Natural killer cell (primary cell): Measurements from ENCODE around the gene ABI3. TPM values are rescaled to one million over a fixed set of nuclear protein-coding genes. Genes with fewer than 3 reads are reported as not detected.

Experiments used
- ATAC-seq, 3 donors: fragments of 150-1000 bp in 2 of 3; fragments of 200-7000 bp in 1 of 3; cut with Tn5 transposase; 1 replicate in 1 of 3; 2 replicates in 2 of 3; pipeline ENCODE4 v1.10.0; 2021; ENCODE audit warnings: mild to moderate bottlenecking in 2 of 3, moderate library complexity in 2 of 3
- DNase-seq, 2 donors: peaks; one replicate each; pipeline versions ENCODE4 v3.0.0 to v3.0.0-alpha.2; 2013 to 2021; ENCODE audit warnings: mixed read lengths in 1 of 2
- H3K27ac ChIP-seq: one replicate; pipeline ENCODE4 v1.5.1; 2013; ENCODE audit warnings: mild to moderate bottlenecking, low read length
- H3K27me3 ChIP-seq: one replicate; pipeline ENCODE4 v1.6.1; 2013; ENCODE audit warnings: low read length; ENCODE audit not compliant: control insufficient read depth, insufficient read depth
- H3K36me3 ChIP-seq: one replicate; pipeline ENCODE4 v1.6.1; 2013; ENCODE audit warnings: low read length; ENCODE audit not compliant: control insufficient read depth, insufficient read depth
- H3K4me1 ChIP-seq: one replicate; pipeline ENCODE4 v1.6.1; 2013; ENCODE audit warnings: low read length; ENCODE audit not compliant: control insufficient read depth, insufficient read depth
- H3K4me3 ChIP-seq: one replicate; pipeline ENCODE4 v1.5.1; 2013; ENCODE audit warnings: low read length
- H3K9me3 ChIP-seq: one replicate; pipeline ENCODE4 v1.6.1; 2013; ENCODE audit warnings: low read length; ENCODE audit not compliant: control insufficient read depth, insufficient read depth
- H3K27ac Mint-ChIP-seq, 2 donors: one replicate each; pipeline ENCODE4 v1.8.0; 2022; ENCODE audit warnings: mild to moderate bottlenecking in 2 of 2, mixed read lengths in 2 of 2, moderate library complexity in 1 of 2
- H3K27me3 Mint-ChIP-seq, 2 donors: one replicate each; pipeline ENCODE4 v1.8.0; 2022; ENCODE audit warnings: low read depth in 2 of 2, mixed read lengths in 2 of 2
- H3K36me3 Mint-ChIP-seq: one replicate; pipeline ENCODE4 v1.8.0; 2022; ENCODE audit warnings: mixed read lengths
- H3K4me1 Mint-ChIP-seq, 2 donors: one replicate each; pipeline ENCODE4 v1.8.0; 2022; ENCODE audit warnings: mixed read lengths in 2 of 2
- H3K4me3 Mint-ChIP-seq: one replicate; pipeline ENCODE4 v1.8.0; 2022; ENCODE audit warnings: mild to moderate bottlenecking, moderate library complexity, mixed read lengths
- H3K9me3 Mint-ChIP-seq, 2 donors: one replicate each; pipeline ENCODE4 v1.8.0; 2022; ENCODE audit warnings: mixed read lengths in 2 of 2
- WGBS: methylation state at CpG from one replicate; pipeline ENCODE4 v1.1.7; 2013; ENCODE audit warnings: missing lambda C conversion rate; ENCODE audit not compliant: insufficient coverage; 5-methylcytosine and 5-hydroxymethylcytosine counted together
- intact Hi-C: fragments of 100-400 bp; cut with micrococcal nuclease; formaldehyde crosslinking; loops from one replicate; pipeline ENCODE4 v1.14.2; 2022
- total RNA-seq, 4 donors: library from RNA; stranded (reverse); fragments of 120-200 nt in 1 of 4; gene quantifications; one replicate each; pipeline versions ENCODE4 v1.2.3 to v1.2.4, GENCODE V29; 2013 to 2022
- TF ChIP-seq, protein P1 (sequence below): fragments of 200-600 bp; IDR thresholded peaks from one replicate; pipeline ENCODE4 v1.8.0; 2022; ENCODE audit warnings: antibody characterized with exemption

The ABI3 gene
- total RNA-seq, 3 donors from 2014 or later (not counting 1 experiment from before 2014, with no cell fraction given) = 82.9 to 131 (median 101) TPM

GRCh38 chr17:49252148-49252695, 41.7 kb downstream of the ABI3 start:
- Histone ChIP-seq H3K9me3 (no peaks in the 10 kb centered on the region), H3K27ac (no peak overlapping the region), H3K4me1 (no peaks in the 10 kb centered on the region), H3K4me3 (no peak overlapping the region), H3K36me3 (no peaks in the 10 kb centered on the region), H3K27me3 (no peaks in the 10 kb centered on the region)
- no peak overlapping the region for H3K4me3 Mint-ChIP-seq
- H3K36me3 Mint-ChIP-seq = no peaks in the 10 kb centered on the region
- H3K27ac Mint-ChIP-seq = no peak overlapping the region
- TF ChIP-seq, protein P1, sequence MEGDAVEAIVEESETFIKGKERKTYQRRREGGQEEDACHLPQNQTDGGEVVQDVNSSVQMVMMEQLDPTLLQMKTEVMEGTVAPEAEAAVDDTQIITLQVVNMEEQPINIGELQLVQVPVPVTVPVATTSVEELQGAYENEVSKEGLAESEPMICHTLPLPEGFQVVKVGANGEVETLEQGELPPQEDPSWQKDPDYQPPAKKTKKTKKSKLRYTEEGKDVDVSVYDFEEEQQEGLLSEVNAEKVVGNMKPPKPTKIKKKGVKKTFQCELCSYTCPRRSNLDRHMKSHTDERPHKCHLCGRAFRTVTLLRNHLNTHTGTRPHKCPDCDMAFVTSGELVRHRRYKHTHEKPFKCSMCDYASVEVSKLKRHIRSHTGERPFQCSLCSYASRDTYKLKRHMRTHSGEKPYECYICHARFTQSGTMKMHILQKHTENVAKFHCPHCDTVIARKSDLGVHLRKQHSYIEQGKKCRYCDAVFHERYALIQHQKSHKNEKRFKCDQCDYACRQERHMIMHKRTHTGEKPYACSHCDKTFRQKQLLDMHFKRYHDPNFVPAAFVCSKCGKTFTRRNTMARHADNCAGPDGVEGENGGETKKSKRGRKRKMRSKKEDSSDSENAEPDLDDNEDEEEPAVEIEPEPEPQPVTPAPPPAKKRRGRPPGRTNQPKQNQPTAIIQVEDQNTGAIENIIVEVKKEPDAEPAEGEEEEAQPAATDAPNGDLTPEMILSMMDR = no peak
- H3K27me3 Mint-ChIP-seq = peaks cover 0 to 2% of the 10 kb centered on the region in 2 donors
- DNase-seq (no peak), ATAC-seq (no peak)
- 88% methylated on average over 6 of the region's 6 CpGs for WGBS
- H3K4me1 Mint-ChIP-seq = no peaks in the 10 kb centered on the region
- no peaks in the 10 kb centered on the region for H3K9me3 Mint-ChIP-seq
- intact Hi-C loops = no loop called here

DNA sequence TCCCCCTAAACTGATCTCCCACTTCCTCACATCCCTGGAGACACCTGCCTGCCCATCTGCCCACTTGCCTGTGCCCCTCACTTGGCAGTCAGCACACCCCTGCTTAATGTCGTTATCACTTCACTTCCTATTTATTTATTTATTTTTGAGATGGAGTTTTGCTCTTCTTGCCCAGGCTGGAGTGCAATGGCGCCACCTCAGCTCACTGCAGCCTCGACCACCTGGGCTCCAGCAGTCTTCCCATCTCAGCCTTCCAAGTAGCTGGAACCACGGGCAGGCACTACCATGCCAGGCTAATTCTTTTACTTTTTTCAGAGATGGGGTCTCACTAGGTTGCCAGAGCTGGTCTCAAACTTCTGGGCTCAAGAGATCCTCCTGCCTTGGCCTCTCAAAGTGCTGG, 43.6 kb downstream of the ABI3 start:
- no peaks in the 10 kb centered on the region for H3K4me1 ChIP-seq
- Mint-ChIP-seq H3K27me3 (peaks cover 0 to 2% of the 10 kb centered on the region in 2 donors), H3K36me3 (no peaks in the 10 kb centered on the region), H3K9me3 (no peaks in the 10 kb centered on the region), H3K4me1 (no peaks in the 10 kb centered on the region), H3K27ac (no peak overlapping the region), H3K4me3 (no peak overlapping the region)
- H3K36me3 ChIP-seq = no peaks in the 10 kb centered on the region
- 92% methylated on average over 4 of the region's 4 CpGs for WGBS
- H3K27me3 ChIP-seq = no peaks in the 10 kb centered on the region
- ATAC-seq = no peak
- no peak overlapping the region for H3K27ac ChIP-seq
- H3K4me3 ChIP-seq = no peak overlapping the region
- TF ChIP-seq, protein P1 = no peak
- H3K9me3 ChIP-seq = no peaks in the 10 kb centered on the region
- no peak for DNase-seq
- intact Hi-C loops = no loop called here

- Mint-ChIP-seq H3K4me3 (no peak overlapping the region), H3K27me3 (peaks cover 0 to 2% of the 10 kb centered on the region in 2 donors), H3K36me3 (no peaks in the 10 kb centered on the region), H3K4me1 (no peaks in the 10 kb centered on the region), H3K27ac (no peak overlapping the region), H3K9me3 (no peaks in the 10 kb centered on the region)
- ATAC-seq = no peak
- H3K9me3 ChIP-seq = no peaks in the 10 kb centered on the region
- 73% methylated on average over 3 of the region's 5 CpGs for WGBS
- H3K36me3 ChIP-seq = no peaks in the 10 kb centered on the region
- H3K27ac ChIP-seq = no peak overlapping the region
- TF ChIP-seq, protein P1 = no peak
- intact Hi-C loops = no loop called here
- H3K4me1 ChIP-seq = peaks cover 8% of the 10 kb centered on the region
- DNase-seq = no peak
- peaks cover 3% of the 10 kb centered on the region for H3K27me3 ChIP-seq
- no peak overlapping the region for H3K4me3 ChIP-seq
These were observed 44.6 kb downstream of the ABI3 start for GRCh38 chr17:49255125-49255524.

DNA sequence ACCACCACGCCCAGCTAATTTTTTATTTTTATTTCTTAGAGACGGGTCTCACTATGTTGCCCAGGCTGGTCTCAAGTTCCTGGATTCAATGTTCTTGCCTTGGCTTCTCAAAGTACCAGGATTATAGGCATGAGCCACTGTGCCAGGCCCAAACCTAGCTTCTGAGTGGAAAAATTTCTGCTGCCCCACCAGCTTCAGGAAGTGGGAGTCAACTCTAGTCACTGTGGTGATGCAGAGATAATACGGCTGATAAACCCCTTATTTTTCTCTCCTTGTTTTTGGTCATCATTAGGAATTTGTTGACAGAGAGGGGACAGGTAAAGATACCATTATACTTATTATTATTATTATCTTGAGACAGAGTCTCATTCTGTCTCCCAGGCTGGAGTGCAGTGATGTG, 47.9 kb downstream of the ABI3 start:
- Mint-ChIP-seq H3K36me3 (no peaks in the 10 kb centered on the region), H3K27me3 (peaks cover 0 to 2% of the 10 kb centered on the region in 2 donors), H3K4me3 (no peak overlapping the region), H3K4me1 (peaks cover 7 to 10% of the 10 kb centered on the region in 2 donors), H3K9me3 (no peaks in the 10 kb centered on the region), H3K27ac (no peak overlapping the region)
- WGBS = 76% methylated on average over 3 of the region's 3 CpGs
- Histone ChIP-seq H3K4me1 (peaks cover 15% of the 10 kb centered on the region), H3K4me3 (no peak overlapping the region), H3K36me3 (no peaks in the 10 kb centered on the region), H3K27me3 (peaks cover 3% of the 10 kb centered on the region), H3K9me3 (no peaks in the 10 kb centered on the region), H3K27ac (no peak overlapping the region)
- DNase-seq (no peak), ATAC-seq (no peak)
- TF ChIP-seq, protein P1 = no peak
- intact Hi-C loops = no loop called here
